Endothelial cell (in vitro differentiated cells): ENCODE results near the gene ZMIZ1. TPM values are rescaled to one million over a fixed set of nuclear protein-coding genes. Genes with fewer than 3 reads are reported as not detected.

ENCODE experiments used
- DNase-seq: peaks from one replicate; pipeline ENCODE4 v3.0.0; 2021; ENCODE audit warnings: low spot score
- H3K27ac Mint-ChIP-seq: one replicate; pipeline ENCODE4 v1.8.0; 2021; ENCODE audit warnings: mixed read lengths, inconsistent platforms; ENCODE audit not compliant: unreplicated experiment
- H3K27me3 Mint-ChIP-seq: one replicate; pipeline ENCODE4 v1.8.0; 2021; ENCODE audit warnings: mild to moderate bottlenecking, moderate library complexity, mixed read lengths, inconsistent platforms; ENCODE audit not compliant: unreplicated experiment
- H3K36me3 Mint-ChIP-seq: one replicate; pipeline ENCODE4 v1.8.0; 2021; ENCODE audit warnings: mild to moderate bottlenecking, low read depth, mixed read lengths, inconsistent platforms; ENCODE audit not compliant: unreplicated experiment
- H3K4me1 Mint-ChIP-seq: one replicate; pipeline ENCODE4 v1.8.0; 2021; ENCODE audit warnings: mild to moderate bottlenecking, mixed read lengths, inconsistent platforms; ENCODE audit not compliant: unreplicated experiment
- H3K4me3 Mint-ChIP-seq: one replicate; pipeline ENCODE4 v1.8.0; 2021; ENCODE audit warnings: mild to moderate bottlenecking, mixed read lengths, inconsistent platforms; ENCODE audit not compliant: unreplicated experiment
- H3K9me3 Mint-ChIP-seq: one replicate; pipeline ENCODE4 v1.8.0; 2021; ENCODE audit warnings: mixed read lengths, inconsistent platforms; ENCODE audit not compliant: unreplicated experiment
- total RNA-seq: library from RNA; stranded (reverse); fragmentation: NEBNext Ultra II Directional; extraction: Animal tissue kit (Norgen Biotek cat#: 25700); gene quantifications from one replicate; pipeline ENCODE4 v1.2.1, GENCODE V29; 2021; ENCODE audit not compliant: unreplicated experiment
- TF ChIP-seq, protein P1 (sequence below): fragments of 200-600 bp; sonication (generic); IDR thresholded peaks from one replicate; pipeline ENCODE4 v1.5.0; 2021; ENCODE audit warnings: antibody characterized with exemption; ENCODE audit not compliant: unreplicated experiment

ZMIZ1 gene
- total RNA-seq, 1 donor from 2014 or later, result 102 TPM

DNA sequence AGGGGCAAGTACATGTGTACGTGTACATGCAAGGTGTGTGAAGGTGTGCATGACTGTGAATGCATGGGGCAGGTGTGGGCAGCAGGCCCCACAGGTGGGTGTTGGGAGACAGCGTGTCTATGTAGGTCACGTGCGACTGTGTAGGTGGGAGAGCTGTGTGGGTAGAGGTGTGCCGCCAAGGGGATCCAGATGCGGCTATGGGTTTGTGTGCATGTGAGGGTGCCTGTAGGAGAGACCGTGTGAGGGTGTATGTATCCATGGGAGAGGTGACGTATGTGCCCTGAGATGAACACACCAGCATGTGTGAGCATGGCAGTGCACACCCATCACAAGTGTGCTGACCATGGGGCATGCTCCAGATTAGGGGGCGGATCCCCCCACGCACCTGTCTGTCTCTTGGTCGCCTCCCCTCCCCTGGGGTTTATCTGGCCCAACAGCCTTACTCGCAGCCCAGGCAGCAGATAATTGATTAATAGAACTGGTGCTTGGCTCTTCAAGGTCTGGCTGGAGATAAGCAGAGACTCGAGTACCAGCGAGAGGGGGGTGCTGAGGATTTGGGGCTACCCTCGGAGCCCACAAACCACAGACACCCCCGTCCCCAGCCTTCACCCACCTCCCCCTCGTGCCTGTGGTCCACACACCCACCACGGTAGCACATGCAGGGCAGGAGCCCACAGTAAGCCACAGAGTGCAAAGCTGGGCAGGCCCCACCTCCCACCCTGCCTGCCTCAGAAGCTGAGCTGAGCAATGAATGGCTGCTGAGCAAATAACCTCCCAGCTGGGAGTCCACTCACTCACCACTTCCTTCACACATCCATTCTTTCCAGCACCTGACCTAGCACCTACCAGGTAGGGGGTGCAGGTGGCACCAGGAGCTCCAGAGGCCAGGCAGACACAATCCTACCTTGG lies 41.4 kb upstream of the ZMIZ1 start:
- Mint-ChIP-seq H3K4me3 (no peak overlapping the region), H3K9me3 (no peaks in the 10 kb centered on the region), H3K27me3 (peaks cover 6% of the 10 kb centered on the region), H3K4me1 (peaks cover 3% of the 10 kb centered on the region), H3K27ac (no peak overlapping the region), H3K36me3 (peaks cover 5% of the 10 kb centered on the region)
- no peak for DNase-seq
- TF ChIP-seq, protein P1, sequence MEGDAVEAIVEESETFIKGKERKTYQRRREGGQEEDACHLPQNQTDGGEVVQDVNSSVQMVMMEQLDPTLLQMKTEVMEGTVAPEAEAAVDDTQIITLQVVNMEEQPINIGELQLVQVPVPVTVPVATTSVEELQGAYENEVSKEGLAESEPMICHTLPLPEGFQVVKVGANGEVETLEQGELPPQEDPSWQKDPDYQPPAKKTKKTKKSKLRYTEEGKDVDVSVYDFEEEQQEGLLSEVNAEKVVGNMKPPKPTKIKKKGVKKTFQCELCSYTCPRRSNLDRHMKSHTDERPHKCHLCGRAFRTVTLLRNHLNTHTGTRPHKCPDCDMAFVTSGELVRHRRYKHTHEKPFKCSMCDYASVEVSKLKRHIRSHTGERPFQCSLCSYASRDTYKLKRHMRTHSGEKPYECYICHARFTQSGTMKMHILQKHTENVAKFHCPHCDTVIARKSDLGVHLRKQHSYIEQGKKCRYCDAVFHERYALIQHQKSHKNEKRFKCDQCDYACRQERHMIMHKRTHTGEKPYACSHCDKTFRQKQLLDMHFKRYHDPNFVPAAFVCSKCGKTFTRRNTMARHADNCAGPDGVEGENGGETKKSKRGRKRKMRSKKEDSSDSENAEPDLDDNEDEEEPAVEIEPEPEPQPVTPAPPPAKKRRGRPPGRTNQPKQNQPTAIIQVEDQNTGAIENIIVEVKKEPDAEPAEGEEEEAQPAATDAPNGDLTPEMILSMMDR, result no peak

DNA sequence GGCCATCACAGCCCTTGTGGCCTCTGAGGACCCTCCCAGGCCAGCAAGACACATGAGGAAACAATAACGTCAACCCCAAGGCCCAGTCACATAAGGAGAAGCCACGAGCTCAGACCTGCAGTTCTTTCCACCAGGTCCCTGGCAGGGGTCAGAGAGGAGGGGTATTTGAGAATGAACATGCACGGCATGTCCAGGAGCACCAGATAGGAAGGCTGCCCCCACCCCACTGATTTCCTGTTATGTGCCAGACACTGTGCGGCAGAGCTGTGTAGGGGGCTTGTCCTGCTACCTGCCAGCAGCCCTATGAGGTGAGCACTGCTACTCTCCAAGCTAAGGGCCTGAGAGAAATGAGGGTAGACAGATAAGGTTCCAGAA lies 40.7 kb upstream of the ZMIZ1 start:
- peaks cover 3% of the 10 kb centered on the region for H3K4me1 Mint-ChIP-seq
- DNase-seq, result no peak
- TF ChIP-seq, protein P1, result no peak
- H3K36me3 Mint-ChIP-seq, result peaks cover 5% of the 10 kb centered on the region
- H3K4me3 Mint-ChIP-seq, result no peak overlapping the region
- H3K27ac Mint-ChIP-seq, result no peak overlapping the region
- H3K9me3 Mint-ChIP-seq, result no peaks in the 10 kb centered on the region
- peaks cover 6% of the 10 kb centered on the region for H3K27me3 Mint-ChIP-seq

DNA sequence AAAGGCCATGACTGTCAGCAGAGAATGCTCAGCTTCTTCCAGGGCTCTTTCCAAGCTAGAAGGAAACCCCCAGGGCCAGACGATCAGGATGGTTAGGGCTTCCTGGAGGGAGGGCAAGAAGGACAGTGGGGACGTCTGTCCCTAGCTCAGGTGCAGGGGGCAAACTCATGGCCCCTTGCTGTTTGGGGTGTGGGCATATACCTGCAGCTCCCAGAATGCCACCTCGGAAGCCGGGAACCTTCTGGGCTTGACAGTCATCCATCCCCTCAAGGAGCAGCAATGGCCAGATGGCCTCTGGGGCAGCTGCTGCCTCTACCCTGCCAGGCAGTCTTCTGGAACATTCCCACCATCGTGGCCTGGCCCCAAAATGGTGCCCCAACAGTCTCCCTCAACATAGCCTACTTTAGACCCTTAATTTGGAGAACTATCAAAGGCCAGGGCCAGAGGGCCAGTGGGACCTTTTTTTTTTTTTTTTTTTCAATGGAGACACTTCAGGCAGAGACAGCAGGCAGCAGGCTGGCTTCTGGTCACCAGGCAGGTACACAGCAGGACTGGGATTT lies 40.2 kb upstream of the ZMIZ1 start:
- peaks cover 6% of the 10 kb centered on the region for H3K27me3 Mint-ChIP-seq
- TF ChIP-seq, protein P1, result no peak
- peaks cover 3% of the 10 kb centered on the region for H3K4me1 Mint-ChIP-seq
- no peak overlapping the region for H3K27ac Mint-ChIP-seq
- peaks cover 5% of the 10 kb centered on the region for H3K36me3 Mint-ChIP-seq
- no peaks in the 10 kb centered on the region for H3K9me3 Mint-ChIP-seq
- no peak for DNase-seq
- H3K4me3 Mint-ChIP-seq, result no peak overlapping the region

DNA sequence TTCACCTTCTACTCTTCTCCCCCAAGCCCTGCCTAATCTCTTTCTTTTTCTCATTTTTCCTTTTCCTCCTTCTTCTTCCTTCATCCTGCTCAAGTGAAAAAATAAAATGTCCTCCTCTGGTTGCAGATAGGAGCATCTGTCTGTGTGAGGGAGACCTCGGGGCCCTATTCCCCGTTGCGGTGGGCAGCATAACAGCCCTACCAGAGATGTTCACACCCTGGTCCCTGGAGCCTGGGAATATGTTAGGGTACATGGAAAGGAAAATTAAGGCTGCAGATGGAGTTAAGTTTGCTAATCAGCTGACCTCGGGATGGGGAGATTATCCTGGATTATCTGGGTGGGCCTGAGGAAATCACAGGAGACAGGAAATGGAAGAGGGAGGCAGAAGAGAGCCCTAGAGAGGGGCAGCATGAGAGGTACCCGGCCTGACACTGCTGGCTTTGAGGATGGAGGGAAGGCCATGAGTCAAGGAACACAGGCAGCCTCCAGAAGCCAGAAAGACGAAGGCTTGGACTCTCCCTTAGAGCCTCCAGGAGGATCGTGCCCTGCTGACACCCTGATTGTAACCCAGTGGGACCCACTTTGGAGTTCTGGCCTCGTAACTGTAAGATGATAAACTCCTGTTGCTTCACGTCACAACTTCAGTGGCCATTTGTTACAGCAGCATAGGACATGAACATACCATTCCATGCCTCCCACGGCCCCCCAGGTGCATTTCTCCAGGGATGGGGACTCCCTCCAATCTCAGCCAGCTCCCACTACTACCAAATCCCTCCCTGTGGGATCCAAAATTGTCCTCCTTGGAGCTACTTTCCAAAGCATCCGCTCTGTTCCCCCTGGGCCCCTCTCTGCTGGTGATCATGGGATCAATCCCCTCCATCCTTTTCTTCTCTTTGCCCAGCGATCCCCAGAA lies 39.0 kb upstream of the ZMIZ1 start:
- Mint-ChIP-seq H3K27ac (no peak overlapping the region), H3K27me3 (peaks cover 4% of the 10 kb centered on the region)

More for the DNA sequence above, 39.0 kb upstream of the ZMIZ1 start:
- TF ChIP-seq, protein P1, result no peak
- DNase-seq, result no peak
- H3K36me3 Mint-ChIP-seq, result peaks cover 5% of the 10 kb centered on the region
- H3K9me3 Mint-ChIP-seq, result no peaks in the 10 kb centered on the region
- H3K4me3 Mint-ChIP-seq, result no peak overlapping the region
- H3K4me1 Mint-ChIP-seq, result peaks cover 3% of the 10 kb centered on the region
